Measurements from ENCODE around the gene DNASE1L3. TPM values are rescaled to one million over a fixed set of nuclear protein-coding genes. Genes with fewer than 3 reads are reported as not detected.

The DNASE1L3 gene
- total and polyA plus RNA-seq, 2 of the 8 experiments (the other 6 are each of a cell fraction or from before 2014, with no cell fraction given), result not detected

GRCh38 chr3:58183891-58184290 is 26.9 kb downstream of the DNASE1L3 start:
- H4K91ac ChIP-seq (replicated peaks; ENCODE audit: insufficient read length, low read length), result no peak overlapping the region
- H2AK5ac ChIP-seq (ENCODE audit: low read depth, low read length), result 0 out of 2 replicates have a peak overlapping the region, but pooled peaks have one; percentile 15
- H3K18ac ChIP-seq (ENCODE audit: extremely low read depth, low read length), result no peak overlapping the region
- no peak overlapping the region for H3K27ac ChIP-seq (ENCODE audit: low read depth, low read length)
- H3K79me1 ChIP-seq (ENCODE audit: low read depth, low read length), result no peaks in the 10 kb centered on the region
- TF ChIP-seq TAF7 (optimal IDR thresholded peaks at IDR 0.05; ENCODE audit: borderline replicate concordance, low read depth, low read length) (no peak), BACH1 (IDR thresholded peaks at IDR 0.05; ENCODE audit: low read length) (no peak), KDM4A (IDR thresholded peaks at IDR 0.05; ENCODE audit: low read depth, low read length, severe bottlenecking) (no peak), SIN3A (conservative IDR thresholded peaks at IDR 0.05 in 1 of 2, IDR thresholded peaks at IDR 0.05 in 1 of 2; ENCODE audit: low read depth in 1 of 2, low read length in 2 of 2) (no peak), KDM5A (IDR thresholded peaks at IDR 0.05; ENCODE audit: low read length) (no peak)
- no peak overlapping the region for H3K14ac ChIP-seq (ENCODE audit: insufficient read length)
- no peak overlapping the region for H4K5ac ChIP-seq (ENCODE audit: insufficient read length, low read depth, low read length)
- H3K4me1 ChIP-seq (replicated peaks in 1 of 4; ENCODE audit: control insufficient read depth in 3 of 4, insufficient read depth in 4 of 4, low read length in 3 of 4), result peaks cover 0 to under 1% (median 0%) of the 10 kb centered on the region in 4 experiments; a peak in 1 of 7 replicates
- no peaks in the 10 kb centered on the region for H3K36me3 ChIP-seq (ENCODE audit: control insufficient read depth in 2 of 4, insufficient read depth in 4 of 4, low read length in 3 of 4)
- no peak overlapping the region for H3K9ac ChIP-seq (replicated peaks in 1 of 4; ENCODE audit: extremely low read depth in 1 of 4, low read depth in 3 of 4, low read length in 3 of 4)
- H2BK15ac ChIP-seq (ENCODE audit: low read length), result no peak overlapping the region
- no peak overlapping the region for H2BK12ac ChIP-seq (ENCODE audit: low read depth, low read length)
- H3K9me3 ChIP-seq (ENCODE audit: insufficient read depth in 2 of 2, low read depth in 1 of 2, low read length in 1 of 2), result no peaks in the 10 kb centered on the region
- H2BK5ac ChIP-seq (ENCODE audit: low read depth, low read length), result no peak overlapping the region
- H2AFZ ChIP-seq (ENCODE audit: low read length), result no peak overlapping the region
- H2BK120ac ChIP-seq (replicated peaks; ENCODE audit: low read depth, low read length), result no peak overlapping the region
- H3K4ac ChIP-seq (replicated peaks; ENCODE audit: insufficient read length, low read depth, low read length), result no peak overlapping the region
- no peaks in the 10 kb centered on the region for H3K23me2 ChIP-seq (ENCODE audit: low read depth, low read length)
- FAIRE-seq, result no peak
- WGBS, 2 experiments (ENCODE audit: extremely low coverage in 1 of 2, insufficient coverage in 1 of 2, insufficient read length in 1 of 2, insufficient replicate concordance in 2 of 2, low coverage in 1 of 2, low lambda C conversion rate in 2 of 2, missing lambda C conversion rate in 1 of 2), result 77% methylated on average over 12 of the region's 12 CpGs; no CpG with 5 or more reads in 1 of the 2 experiments
- no peaks in the 10 kb centered on the region for H3K79me2 ChIP-seq (ENCODE audit: control insufficient read depth in 1 of 2, insufficient read depth in 2 of 2, low read length in 2 of 2)
- no peaks in the 10 kb centered on the region for H4K20me1 ChIP-seq (replicated peaks in 1 of 2; ENCODE audit: control insufficient read depth in 1 of 2, insufficient read depth in 2 of 2, low read length in 2 of 2)
- ChIA-PET POLR2A (ENCODE audit: partially characterized antibody) (interaction anchor here (3.0 kb wide), 1 partner anchor 123 kb away, joined by 19 read pairs; the partner anchor contains the start of genes HTD2 and RPP14), CTCF (ENCODE audit: partially characterized antibody) (interaction anchor here (1.1 to 9.7 kb wide), 10 partner anchors 17 to 232 kb away, joined by 3 to 177 read pairs (median 4); partner anchors contain the start of genes DNASE1L3, HTD2 and RPP14)
- H3K27me3 ChIP-seq (replicated peaks in 1 of 4; ENCODE audit: control insufficient read depth in 3 of 4, extremely low read depth in 1 of 4, insufficient read depth in 3 of 4, low read length in 3 of 4), result no peaks in the 10 kb centered on the region
- H3K4me2 ChIP-seq (ENCODE audit: insufficient read depth in 1 of 2, low read depth in 2 of 2, low read length in 2 of 2), result no peak overlapping the region
- no peak overlapping the region for H3K4me3 ChIP-seq (ENCODE audit: extremely low read depth in 1 of 4, insufficient read depth in 2 of 4, low read depth in 3 of 4, low read length in 4 of 4)
- H2BK20ac ChIP-seq (ENCODE audit: low read length), result no peak overlapping the region
- no peak for DNase-seq (ENCODE audit: low read depth in 1 of 2, low spot score in 2 of 2)
- no peak overlapping the region for H3K23ac ChIP-seq (ENCODE audit: insufficient read length)
- no peak overlapping the region for H3K56ac ChIP-seq (replicated peaks; ENCODE audit: insufficient read length, low read depth, low read length)
- no peak overlapping the region for H4K8ac ChIP-seq (ENCODE audit: extremely low read depth, insufficient read depth, low read length)

All from H1 (cell line).